Cardiac fibroblast (primary cell): ENCODE data around the gene TSGA10IP.
A peak's percentile ranks its signal among the peaks of the same experiment; 100 is the strongest.

ENCODE experiments used
- DNase-seq, 2 donors: peaks; one replicate each; pipeline versions ENCODE4 v3.0.0 to v3.0.0-alpha.2; 2010; ENCODE audit warnings: low read depth in 2 of 2
- H3K4me3 ChIP-seq, 2 donors: replicated peaks in 1 of 2; 1 replicate in 1 of 2; 2 replicates in 1 of 2; pipeline ENCODE4 v1.5.1; 2011; ENCODE audit warnings: low read depth in 2 of 2, low read length in 2 of 2, mild to moderate bottlenecking in 2 of 2, moderate library complexity in 1 of 2
- TF ChIP-seq, protein P1 (sequence below): IDR thresholded peaks from one replicate; pipeline ENCODE4 v1.5.1; 2011; ENCODE audit warnings: low read depth, mild to moderate bottlenecking, low read length, inconsistent platforms

The TSGA10IP gene

GRCh38 chr11:65917434-65918210 is 27.7 kb upstream of the TSGA10IP start:
- DNase-seq = no peak
- peak overlapping the region; percentile 88 to 91 for H3K4me3 ChIP-seq
- TF ChIP-seq, protein P1, sequence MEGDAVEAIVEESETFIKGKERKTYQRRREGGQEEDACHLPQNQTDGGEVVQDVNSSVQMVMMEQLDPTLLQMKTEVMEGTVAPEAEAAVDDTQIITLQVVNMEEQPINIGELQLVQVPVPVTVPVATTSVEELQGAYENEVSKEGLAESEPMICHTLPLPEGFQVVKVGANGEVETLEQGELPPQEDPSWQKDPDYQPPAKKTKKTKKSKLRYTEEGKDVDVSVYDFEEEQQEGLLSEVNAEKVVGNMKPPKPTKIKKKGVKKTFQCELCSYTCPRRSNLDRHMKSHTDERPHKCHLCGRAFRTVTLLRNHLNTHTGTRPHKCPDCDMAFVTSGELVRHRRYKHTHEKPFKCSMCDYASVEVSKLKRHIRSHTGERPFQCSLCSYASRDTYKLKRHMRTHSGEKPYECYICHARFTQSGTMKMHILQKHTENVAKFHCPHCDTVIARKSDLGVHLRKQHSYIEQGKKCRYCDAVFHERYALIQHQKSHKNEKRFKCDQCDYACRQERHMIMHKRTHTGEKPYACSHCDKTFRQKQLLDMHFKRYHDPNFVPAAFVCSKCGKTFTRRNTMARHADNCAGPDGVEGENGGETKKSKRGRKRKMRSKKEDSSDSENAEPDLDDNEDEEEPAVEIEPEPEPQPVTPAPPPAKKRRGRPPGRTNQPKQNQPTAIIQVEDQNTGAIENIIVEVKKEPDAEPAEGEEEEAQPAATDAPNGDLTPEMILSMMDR = no peak

- peak within 1 kb of the TSS; percentile 88 to 91 for H3K4me3 ChIP-seq
- DNase-seq = peak; percentile 42 to 47
- TF ChIP-seq, protein P1 = no peak
Measured at GRCh38 chr11:65918211-65919140, 26.8 kb upstream of the TSGA10IP start, which contains the start of gene C11orf68. Gene C11orf68 (minus strand): TSS chr11:65919062. CDS start chr11:65919031, 31 bp downstream.

DNA sequence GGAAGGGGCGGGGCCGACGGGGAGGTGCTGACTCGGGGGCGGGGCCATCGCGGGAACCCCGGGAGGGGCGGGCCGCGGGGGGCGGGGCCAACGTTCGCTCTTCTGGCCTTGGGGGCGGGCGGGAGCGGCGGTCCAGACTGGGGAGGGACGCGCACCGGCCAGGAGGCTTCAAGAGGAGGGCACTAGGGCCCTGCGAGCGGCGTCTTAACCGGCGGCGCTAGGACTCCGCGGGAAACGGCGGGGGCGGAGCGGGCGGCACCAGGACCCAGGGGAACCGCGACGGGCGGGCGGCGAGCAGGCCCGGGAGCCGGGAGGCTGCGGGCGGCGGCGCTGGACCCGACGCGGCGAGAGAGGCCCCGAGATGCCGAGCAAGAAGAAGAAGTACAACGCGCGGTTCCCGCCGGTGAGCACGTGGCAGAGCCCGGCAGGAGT is 26.1 kb upstream of the TSGA10IP start, which contains the start of gene DRAP1:
TSS of gene DRAP1 (plus strand) at position 286 of the 432 bp plus-strand sequence. CDS start at position 362, 76 bp downstream.
- H3K4me3 ChIP-seq = peak within 1 kb of the TSS; percentile 88 to 91
- TF ChIP-seq, protein P1 = no peak
- peak; percentile 99 for DNase-seq

DNA sequence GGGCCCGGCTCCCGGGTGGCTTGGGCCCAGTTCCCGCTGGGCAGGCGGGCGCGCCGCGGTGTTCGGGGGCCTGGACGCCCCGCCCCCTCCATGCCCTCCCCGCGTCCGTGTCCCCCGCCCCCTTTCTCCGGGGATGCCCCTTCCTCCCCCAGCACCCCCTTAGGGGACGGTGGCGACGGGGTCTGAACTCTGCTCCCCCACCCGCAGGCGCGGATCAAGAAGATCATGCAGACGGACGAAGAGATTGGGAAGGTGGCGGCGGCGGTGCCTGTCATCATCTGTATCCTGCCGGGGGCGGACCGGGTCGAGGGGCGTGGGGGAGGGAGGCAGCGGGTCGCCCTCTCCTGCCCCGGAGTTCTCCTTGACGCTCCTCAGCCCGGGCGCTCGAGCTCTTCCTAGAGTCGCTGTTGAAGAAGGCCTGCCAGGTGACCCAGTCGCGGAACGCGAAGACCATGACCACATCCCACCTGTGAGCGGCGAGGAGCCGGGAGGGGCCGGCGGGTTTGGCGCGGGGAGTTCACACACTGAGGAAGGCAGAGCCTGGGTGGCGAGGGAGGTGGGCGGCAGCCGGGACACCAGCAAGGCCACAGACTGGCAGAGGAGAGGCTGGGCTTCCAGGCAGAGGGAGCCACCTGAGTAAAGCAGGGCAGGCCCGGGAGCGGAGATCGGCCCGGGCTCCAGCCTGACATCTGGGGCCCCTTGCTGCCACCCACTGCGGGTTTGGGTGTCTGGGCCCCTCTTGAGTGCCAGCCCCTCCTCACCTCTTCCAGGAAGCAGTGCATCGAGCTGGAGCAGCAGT is 25.5 kb upstream of the TSGA10IP start:
- peak overlapping the region; percentile 80 to 86 for H3K4me3 ChIP-seq
- TF ChIP-seq, protein P1 = no peak
- no peak for DNase-seq

GRCh38 chr11:65920372-65920802 is 24.9 kb upstream of the TSGA10IP start:
- DNase-seq = no peak
- TF ChIP-seq, protein P1 = no peak
- H3K4me3 ChIP-seq = peak overlapping the region; percentile 80 to 86

DNA sequence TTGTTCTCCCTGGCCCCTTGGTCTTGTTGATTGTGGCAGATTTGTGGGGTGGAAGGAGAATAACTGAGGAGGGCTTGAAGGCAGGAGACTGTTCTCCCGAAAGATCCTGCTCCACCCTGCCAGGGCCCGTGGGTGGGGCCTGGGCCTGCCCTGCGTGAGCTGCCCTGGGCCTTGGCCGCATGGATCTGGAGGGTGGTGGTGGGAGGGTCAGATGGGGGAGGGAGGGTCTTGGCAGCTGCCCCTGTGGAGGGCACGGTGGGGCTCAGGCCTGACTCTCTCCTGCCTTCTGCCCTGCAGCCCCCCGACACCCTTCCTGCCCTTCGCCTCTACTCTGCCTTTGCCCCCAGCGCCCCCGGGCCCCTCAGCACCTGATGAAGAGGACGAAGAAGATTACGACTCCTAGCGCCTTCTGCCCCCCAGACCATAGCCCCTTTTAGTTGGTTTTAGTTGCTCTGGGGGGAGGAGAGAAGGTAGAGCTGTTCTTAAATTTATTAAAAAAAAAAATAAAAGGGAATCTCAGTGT is 24.2 kb upstream of the TSGA10IP start:
- TF ChIP-seq, protein P1 = no peak
- peak overlapping the region; percentile 80 to 86 for H3K4me3 ChIP-seq

More for the DNA sequence above, 24.2 kb upstream of the TSGA10IP start:
- no peak for DNase-seq
